Epithelial cell of proximal tubule (primary cell): Measurements from ENCODE around the gene RASSF9. TPM values are rescaled to one million over a fixed set of nuclear protein-coding genes. Genes with fewer than 3 reads are reported as not detected.
A peak's percentile ranks its signal among the peaks of the same experiment; 100 is the strongest.

ENCODE experiments used
- DNase-seq: peaks from one replicate; pipeline ENCODE4 v3.0.0-alpha.2; 2011; ENCODE audit warnings: low read depth
- H3K4me3 ChIP-seq: 2 replicates; pipeline ENCODE4 v1.5.1; 2011; ENCODE audit warnings: low read depth, mild to moderate bottlenecking, low read length
- total RNA-seq: library from RNA; depleted of rRNA; stranded (reverse); fragments of >200 nt; gene quantifications from 2 replicates; pipeline ENCODE4 v1.2.3, GENCODE V29; 2015
- TF ChIP-seq, protein P1 (sequence below): conservative IDR thresholded peaks from 2 replicates; pipeline ENCODE4 v1.5.1; 2012; ENCODE audit warnings: low read depth, mild to moderate bottlenecking, low read length

Gene RASSF9
- total RNA-seq, 1 donor from 2014 or later: 1.8 TPM

GRCh38 chr12:85865890-85866289 is 29.7 kb upstream of the RASSF9 start:
- TF ChIP-seq, protein P1, sequence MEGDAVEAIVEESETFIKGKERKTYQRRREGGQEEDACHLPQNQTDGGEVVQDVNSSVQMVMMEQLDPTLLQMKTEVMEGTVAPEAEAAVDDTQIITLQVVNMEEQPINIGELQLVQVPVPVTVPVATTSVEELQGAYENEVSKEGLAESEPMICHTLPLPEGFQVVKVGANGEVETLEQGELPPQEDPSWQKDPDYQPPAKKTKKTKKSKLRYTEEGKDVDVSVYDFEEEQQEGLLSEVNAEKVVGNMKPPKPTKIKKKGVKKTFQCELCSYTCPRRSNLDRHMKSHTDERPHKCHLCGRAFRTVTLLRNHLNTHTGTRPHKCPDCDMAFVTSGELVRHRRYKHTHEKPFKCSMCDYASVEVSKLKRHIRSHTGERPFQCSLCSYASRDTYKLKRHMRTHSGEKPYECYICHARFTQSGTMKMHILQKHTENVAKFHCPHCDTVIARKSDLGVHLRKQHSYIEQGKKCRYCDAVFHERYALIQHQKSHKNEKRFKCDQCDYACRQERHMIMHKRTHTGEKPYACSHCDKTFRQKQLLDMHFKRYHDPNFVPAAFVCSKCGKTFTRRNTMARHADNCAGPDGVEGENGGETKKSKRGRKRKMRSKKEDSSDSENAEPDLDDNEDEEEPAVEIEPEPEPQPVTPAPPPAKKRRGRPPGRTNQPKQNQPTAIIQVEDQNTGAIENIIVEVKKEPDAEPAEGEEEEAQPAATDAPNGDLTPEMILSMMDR: no peak
- H3K4me3 ChIP-seq: no peak overlapping the region
- no peak for DNase-seq

GRCh38 chr12:85856966-85857365 is 20.8 kb upstream of the RASSF9 start:
- TF ChIP-seq, protein P1: no peak
- DNase-seq: no peak
- no peak overlapping the region for H3K4me3 ChIP-seq

- no peak for DNase-seq
- no peak overlapping the region for H3K4me3 ChIP-seq
- TF ChIP-seq, protein P1: no peak
These were observed 19.1 kb upstream of the RASSF9 start for GRCh38 chr12:85855305-85855704.

DNA sequence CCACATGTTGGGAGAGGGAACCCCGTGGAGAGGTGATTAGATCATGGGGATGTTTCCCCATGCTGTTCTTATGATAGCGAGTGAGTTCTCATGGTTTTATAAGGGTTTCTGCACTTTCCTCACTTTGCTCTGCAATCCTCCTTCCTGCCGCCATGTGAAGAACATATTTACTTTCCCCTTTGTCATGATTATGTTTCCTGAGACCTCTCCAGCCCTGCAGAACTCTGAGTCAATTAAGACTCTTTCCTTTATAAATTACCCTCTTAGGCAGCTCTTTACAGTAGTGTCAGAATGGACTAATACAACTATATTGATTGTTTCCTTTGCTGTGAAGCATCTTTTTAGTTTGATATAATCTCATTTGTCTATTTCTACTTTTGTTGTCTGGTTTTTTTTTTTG is 13.1 kb upstream of the RASSF9 start:
- TF ChIP-seq, protein P1: no peak
- no peak for DNase-seq
- no peak overlapping the region for H3K4me3 ChIP-seq

DNA sequence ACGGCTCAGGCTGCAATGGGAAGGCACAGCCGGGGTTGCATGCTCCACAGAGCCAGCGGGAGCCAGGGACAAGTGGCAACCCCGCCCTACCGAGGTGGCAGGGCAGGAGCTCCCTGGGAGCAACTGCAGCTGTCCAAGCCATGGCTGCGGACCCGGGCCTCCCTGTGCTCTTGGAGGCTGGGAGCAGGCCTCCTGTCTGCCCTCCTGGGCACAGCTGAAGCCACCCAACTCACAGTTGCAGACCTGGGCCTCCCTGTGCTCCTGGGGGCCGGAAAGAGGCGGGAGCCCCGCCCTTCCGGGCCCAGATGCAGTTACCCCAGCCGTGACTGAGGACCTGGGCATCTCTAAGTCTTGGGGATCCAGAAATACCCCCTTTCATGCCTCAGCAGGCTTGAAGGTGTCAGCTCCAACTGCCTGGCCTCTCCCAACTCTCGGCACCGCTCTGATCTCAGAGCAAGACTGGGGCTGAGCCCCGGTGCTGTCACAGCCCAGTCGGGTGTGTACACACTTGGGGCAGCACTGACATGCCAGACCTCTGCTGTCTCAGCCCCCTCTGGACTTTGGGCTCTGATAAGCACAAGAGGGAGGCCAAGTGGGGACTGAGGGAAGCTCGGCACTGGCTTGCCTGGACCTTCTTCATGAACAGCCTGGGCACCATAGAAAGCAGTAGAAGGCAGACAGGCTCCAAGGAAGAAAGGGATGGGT is 7.5 kb upstream of the RASSF9 start:
- no peak for DNase-seq
- H3K4me3 ChIP-seq: no peak overlapping the region
- TF ChIP-seq, protein P1: no peak

GRCh38 chr12:85835426-85836196 is 598 bp downstream of the RASSF9 start:
- peak overlapping the region; percentile 73 for H3K4me3 ChIP-seq
- TF ChIP-seq, protein P1: no peak
- DNase-seq: no peak
